Measurements from ENCODE around the gene HSPA12B. TPM values are rescaled to one million over a fixed set of nuclear protein-coding genes. Genes with fewer than 3 reads are reported as not detected.

The HSPA12B gene
- total RNA-seq = under 1 TPM in 1 of 2 experiments, not detected in 1; 0.08 TPM
- 0.06 TPM for polyA plus RNA-seq (2013, experiment 1 of 2)
- polyA plus RNA-seq (2013, experiment 2 of 2) = 0.72 TPM
- total RNA-seq = 0 to 0.40 (median 0) reads per million in 172 experiments

- H3K27me3 ChIP-seq (ENCODE audit: control insufficient read depth in 1 of 2, insufficient read depth in 2 of 2, low read length in 2 of 2) = peaks cover 38 to 45% of the 10 kb centered on the region in 2 experiments
- intact Hi-C loops (cut with DNase I, micrococcal nuclease) = no loop called here
- DNase-seq = no peak
- ChIA-PET CTCF (no interaction called here), POLR2A (no interaction called here)
- Mint-ChIP-seq H3K4me1 (ENCODE audit: low read depth) (no peaks in the 10 kb centered on the region), H3K9me3 (no peaks in the 10 kb centered on the region), H3K4me3 (no peak within 1 kb of the TSS), H3K27ac (no peak within 1 kb of the TSS), H3K27me3 (peaks cover 57% of the 10 kb centered on the region), H3K36me3 (ENCODE audit: low read depth) (no peaks in the 10 kb centered on the region)
- H3K9me3 ChIP-seq (ENCODE audit: control insufficient read depth in 1 of 2, insufficient read depth in 1 of 2, low read length in 2 of 2) = no peaks in the 10 kb centered on the region
- no peak for ATAC-seq (ENCODE audit: poor library complexity)
- H3K4me1 ChIP-seq (ENCODE audit: insufficient read depth, low read length) = no peaks in the 10 kb centered on the region
- no peaks in the 10 kb centered on the region for H3K36me3 ChIP-seq (ENCODE audit: insufficient read depth, low read length)
- H3K4me3 ChIP-seq (ENCODE audit: low read length) = no peak within 1 kb of the TSS
- no peak within 1 kb of the TSS for H3K27ac ChIP-seq (ENCODE audit: low read depth in 1 of 2, low read length in 2 of 2)
- TF ChIP-seq CTCF (IDR thresholded peaks at IDR 0.05) = no peak
Measured at GRCh38 chr20:3732327-3733118, at the start of gene HSPA12B. Gene HSPA12B, plus strand, starts transcription at chr20:3732685. Its CDS starts 5,990 bp downstream, at chr20:3738675.

GRCh38 chr20:3685341-3685740, 47.1 kb upstream of the HSPA12B start:
- no peak for DNase-seq
- H3K9me3 ChIP-seq (ENCODE audit: control insufficient read depth in 1 of 2, insufficient read depth in 1 of 2, low read length in 2 of 2) = peaks cover 0 to 8% of the 10 kb centered on the region in 2 experiments
- no peak overlapping the region for H3K4me3 Mint-ChIP-seq
- intact Hi-C loops (cut with DNase I, micrococcal nuclease) = no loop called here
- H3K4me3 ChIP-seq (ENCODE audit: low read length) = no peak overlapping the region
- no peaks in the 10 kb centered on the region for H3K36me3 Mint-ChIP-seq (ENCODE audit: low read depth)
- H3K36me3 ChIP-seq (ENCODE audit: insufficient read depth, low read length) = no peaks in the 10 kb centered on the region
- no peak overlapping the region for H3K27ac Mint-ChIP-seq
- CTCF ChIA-PET = no interaction called here
- H3K27ac ChIP-seq (ENCODE audit: low read depth in 1 of 2, low read length in 2 of 2) = no peak overlapping the region
- TF ChIP-seq CTCF (IDR thresholded peaks at IDR 0.05) = no peak
- H3K27me3 Mint-ChIP-seq = peaks cover 53% of the 10 kb centered on the region
- peaks cover 2% of the 10 kb centered on the region for H3K4me1 ChIP-seq (ENCODE audit: insufficient read depth, low read length)
- peaks cover 26 to 27% of the 10 kb centered on the region in 2 experiments for H3K27me3 ChIP-seq (ENCODE audit: control insufficient read depth in 1 of 2, insufficient read depth in 2 of 2, low read length in 2 of 2)
- H3K4me1 Mint-ChIP-seq (ENCODE audit: low read depth) = no peaks in the 10 kb centered on the region
- POLR2A ChIA-PET = no interaction called here
- no peak for ATAC-seq (ENCODE audit: poor library complexity)
- H3K9me3 Mint-ChIP-seq = no peaks in the 10 kb centered on the region

GRCh38 chr20:3686421-3686820, 46.1 kb upstream of the HSPA12B start:
- DNase-seq (no peak), ATAC-seq (ENCODE audit: poor library complexity) (no peak)
- no peak overlapping the region for H3K27ac Mint-ChIP-seq
- no peaks in the 10 kb centered on the region for H3K4me1 Mint-ChIP-seq (ENCODE audit: low read depth)
- H3K36me3 Mint-ChIP-seq (ENCODE audit: low read depth) = no peaks in the 10 kb centered on the region
- no peak for TF ChIP-seq CTCF (IDR thresholded peaks at IDR 0.05)
- no peaks in the 10 kb centered on the region for H3K9me3 Mint-ChIP-seq
- POLR2A ChIA-PET = no interaction called here
- peaks cover 0 to under 1% of the 10 kb centered on the region in 2 experiments for H3K9me3 ChIP-seq (ENCODE audit: control insufficient read depth in 1 of 2, insufficient read depth in 1 of 2, low read length in 2 of 2)
- peaks cover 16 to 17% of the 10 kb centered on the region in 2 experiments for H3K27me3 ChIP-seq (ENCODE audit: control insufficient read depth in 1 of 2, insufficient read depth in 2 of 2, low read length in 2 of 2)
- no peak overlapping the region for H3K27ac ChIP-seq (ENCODE audit: low read depth in 1 of 2, low read length in 2 of 2)
- peaks cover 2% of the 10 kb centered on the region for H3K4me1 ChIP-seq (ENCODE audit: insufficient read depth, low read length)
- CTCF ChIA-PET = no interaction called here
- no peak overlapping the region for H3K4me3 Mint-ChIP-seq
- peaks cover 43% of the 10 kb centered on the region for H3K27me3 Mint-ChIP-seq
- H3K4me3 ChIP-seq (ENCODE audit: low read length) = no peak overlapping the region
- H3K36me3 ChIP-seq (ENCODE audit: insufficient read depth, low read length) = no peaks in the 10 kb centered on the region
- intact Hi-C loops (cut with DNase I, micrococcal nuclease) = no loop called here
